K562 (cell line): ENCODE data around the gene DHRS11. TPM values are rescaled to one million over a fixed set of nuclear protein-coding genes. Genes with fewer than 3 reads are reported as not detected.

Experiments used
- ATAC-seq: fragments of 200-7000 bp; cut with Tn5 transposase; 3 replicates; pipeline ENCODE4 v1.9.1; 2020; ENCODE audit warnings: moderate library complexity
- BruUV-seq: library from RNA; stranded (reverse); fragments of 400-500 nt; replicated peaks from 2 replicates; lab custom pipeline; 2021; lab: Mats Ljungman, UMichigan
- CTCF ChIA-PET: fragments of 300-600 bp; formaldehyde crosslinking; extraction: SDS; loops from one replicate; lab custom pipeline; 2021; ENCODE audit warnings: low intra/inter-chr PET ratio; lab: Yijun Ruan, JAX
- POLR2A ChIA-PET: fragments of 300-600, 350-650 bp; sonication (Branson Sonifier 250); formaldehyde crosslinking; extraction: SDS; loops from one replicate; lab custom pipeline; 2021; ENCODE audit warnings: antibody characterized with exemption, inconsistent platforms; lab: Yijun Ruan, JAX
- DNase-seq, 4 experiments: peaks; one replicate each; pipeline versions ENCODE4 v3.0.0 to v3.0.0-alpha.2; 2011 to 2018; ENCODE audit warnings: low spot score in 3 of 4, mixed read lengths in 3 of 4; ENCODE audit errors: extremely low read depth in 1 of 4
- FAIRE-seq: peaks from 2 replicates; lab custom pipeline; 2011; peaks lifted over from hg19 to GRCh38; lab: Jason Lieb, UNC
- H2AFZ ChIP-seq: 2 replicates; pipeline ENCODE4 v1.6.0; 2011; ENCODE audit warnings: low read depth, low read length, control low read depth, inconsistent platforms
- H3K27ac ChIP-seq: fragments of 200-600 bp; 3 replicates; pipeline ENCODE4 v1.8.0; 2011; ENCODE audit warnings: low read depth, mild to moderate bottlenecking, control low read depth, inconsistent platforms, low read length, moderate library complexity, mixed read lengths; ENCODE audit errors: extremely low read depth
- H3K27me3 ChIP-seq, 2 experiments: fragments of 300-600 bp in 1 of 2; 2 replicates in 1 of 2; 3 replicates in 1 of 2; pipeline versions ENCODE4 v1.6.0 to v1.8.0; 2011; ENCODE audit warnings: inconsistent platforms in 2 of 2, low read length in 2 of 2, mild to moderate bottlenecking in 1 of 2, mixed read lengths in 1 of 2, moderate library complexity in 1 of 2; ENCODE audit not compliant: control insufficient read depth in 2 of 2, insufficient read depth in 2 of 2
- H3K36me3 ChIP-seq: fragments of 300-600 bp; 3 replicates; pipeline ENCODE4 v1.8.0; 2011; ENCODE audit warnings: mild to moderate bottlenecking, low read length, inconsistent platforms; ENCODE audit not compliant: control insufficient read depth, insufficient read depth
- H3K4me1 ChIP-seq, 2 experiments: fragments of 200-600 bp in 1 of 2; replicated peaks in 1 of 2; 2 replicates in 1 of 2; 3 replicates in 1 of 2; pipeline versions ENCODE4 v1.5.1 to v1.8.0; 2011; ENCODE audit warnings: inconsistent platforms in 2 of 2, low read length in 2 of 2, mild to moderate bottlenecking in 1 of 2, mixed read lengths in 1 of 2, moderate library complexity in 1 of 2; ENCODE audit not compliant: control insufficient read depth in 2 of 2, insufficient read depth in 2 of 2
- H3K4me2 ChIP-seq: 2 replicates; pipeline ENCODE4 v1.6.1; 2011; ENCODE audit warnings: low read length, control low read depth, inconsistent platforms, mixed read lengths; ENCODE audit not compliant: insufficient read depth
- H3K4me3 ChIP-seq: fragments of 200-600 bp; sonication (generic), shearing (Covaris generic); 2 replicates; pipeline ENCODE4 v1.5.1; 2016; ENCODE audit warnings: control low read depth, inconsistent platforms
- H3K79me2 ChIP-seq: fragments of 200-600 bp; 3 replicates; pipeline ENCODE4 v1.8.0; 2011; ENCODE audit warnings: low read length, inconsistent platforms; ENCODE audit not compliant: control insufficient read depth, insufficient read depth
- H3K9ac ChIP-seq, 2 experiments: 2 replicates each; pipeline versions ENCODE4 v1.6.0 to v1.6.1; 2011; ENCODE audit warnings: low read depth in 2 of 2, low read length in 2 of 2, control low read depth in 1 of 2, inconsistent platforms in 1 of 2, mild to moderate bottlenecking in 1 of 2, mixed read lengths in 1 of 2; ENCODE audit not compliant: insufficient read depth in 1 of 2
- H3K9me1 ChIP-seq: one replicate; pipeline ENCODE4 v1.6.0; 2011; ENCODE audit warnings: inconsistent platforms, mild to moderate bottlenecking, low read length, moderate library complexity; ENCODE audit not compliant: control insufficient read depth, insufficient read depth
- H3K9me3 ChIP-seq: replicated peaks from 2 replicates; pipeline ENCODE4 v1.5.1; 2011; ENCODE audit warnings: low read depth, low read length, inconsistent platforms; ENCODE audit not compliant: control insufficient read depth, insufficient read depth
- H4K20me1 ChIP-seq: replicated peaks from 2 replicates; pipeline ENCODE4 v1.6.1; 2011; ENCODE audit warnings: low read length, inconsistent platforms, mixed read lengths; ENCODE audit not compliant: control insufficient read depth, insufficient read depth
- ARNT ChIP-seq, 2 experiments: fragments of 450-650 bp; IDR thresholded peaks; 2 replicates each; pipeline ENCODE4 v1.6.1; 2016; ENCODE audit warnings: mild to moderate bottlenecking in 1 of 2
- DDX20 ChIP-seq: fragments of 450-650 bp; IDR thresholded peaks from 2 replicates; pipeline ENCODE4 v1.6.1; 2016; ENCODE audit warnings: missing genetic modification characterization, low read depth, mild to moderate bottlenecking, missing compliant biosample characterization, moderate library complexity
- ESRRA ChIP-seq: fragments of 450-650 bp; IDR thresholded peaks from 2 replicates; pipeline ENCODE4 v1.6.1; 2014; ENCODE audit warnings: low read depth, mild to moderate bottlenecking, moderate library complexity, borderline replicate concordance
- ETV1 ChIP-seq: fragments of 450-650 bp; conservative IDR thresholded peaks from 2 replicates; pipeline ENCODE4 v1.6.1; 2016; ENCODE audit warnings: missing genetic modification characterization, control low read depth, low read depth, missing compliant biosample characterization
- FUS ChIP-seq: fragments of 200-400 bp; formaldehyde crosslinking; optimal IDR thresholded peaks from 2 replicates; pipeline ENCODE3; 2017; ENCODE audit warnings: low read depth, low read length
- ILK ChIP-seq: fragments of 450-650 bp; IDR thresholded peaks from 2 replicates; pipeline ENCODE4 v1.6.1; 2016; ENCODE audit warnings: missing genetic modification characterization, low read depth, mild to moderate bottlenecking, missing compliant biosample characterization, moderate library complexity, borderline replicate concordance
- PHB2 ChIP-seq: fragments of 450-650 bp; IDR thresholded peaks from 2 replicates; pipeline ENCODE4 v1.6.1; 2017; ENCODE audit warnings: low read depth
- POLR2AphosphoS5 ChIP-seq: IDR thresholded peaks from 2 replicates; pipeline ENCODE4 v1.6.1; 2011; ENCODE audit warnings: mild to moderate bottlenecking, low read depth, low read length, moderate library complexity; ENCODE audit not compliant: control insufficient read depth, insufficient read depth
- RBM39 ChIP-seq: fragments of 200-400 bp; formaldehyde crosslinking; optimal IDR thresholded peaks from 2 replicates; pipeline ENCODE3; 2018; ENCODE audit warnings: low read depth, low read length
- ZNF507 ChIP-seq: conservative IDR thresholded peaks from 2 replicates; pipeline ENCODE4 v1.6.1; 2017; ENCODE audit warnings: missing genetic modification characterization, missing compliant biosample characterization
- WGBS: fragments of 100-300 bp; shearing (Covaris generic); methylation state at CpG from one replicate; pipeline ENCODE4 v1.1.6; 2016; ENCODE audit warnings: low coverage, mixed read lengths; ENCODE audit not compliant: insufficient coverage; ENCODE audit errors: missing lambda C conversion rate; 5-methylcytosine and 5-hydroxymethylcytosine counted together
- in situ Hi-C: fragments of 300-500 bp; cut with MboI; formaldehyde crosslinking; loops from 4 replicates; pipeline ENCODE4 v1.15.0; 2018; ENCODE audit warnings: inconsistent platforms, mixed read lengths
- intact Hi-C: fragments of 100-400 bp; cut with micrococcal nuclease; formaldehyde crosslinking; loops from 2 replicates; pipeline ENCODE4 v1.14.2; 2022
- polyA plus RNA-seq, 8 experiments: library from polyadenylated mRNA; depleted of rRNA in 4 of 8; stranded (reverse) in 5 of 8; unstranded in 3 of 8; fragments of >200 nt; fragmentation: Nextera tagmentation in 2 of 8; fragmentation: Illumina TruSeq in 1 of 8; extraction: Ambion mirVana in 2 of 8; extraction: Trizol in 1 of 8; gene quantifications; 2 replicates each; pipeline versions ENCODE4 v1.2.1 to v1.2.3, GENCODE V29; 2011 to 2014; ENCODE audit warnings: inconsistent platforms in 1 of 8, missing spikeins in 1 of 8
- total RNA-seq, 7 experiments: library from RNA; depleted of rRNA in 6 of 7; stranded (reverse); fragments of >200 nt in 6 of 7; fragmentation: Illumina TruSeq in 2 of 7; extraction: Trizol in 2 of 7; gene quantifications; 2 replicates each; pipeline versions ENCODE4 v1.2.1 to v1.2.3, GENCODE V29; 2011 to 2021; ENCODE audit warnings: low replicate concordance in 1 of 7

The DHRS11 gene
- total and polyA plus RNA-seq, 9 of the 15 experiments (the other 6 are each of a cell fraction or from before 2014, with no cell fraction given): 15.2 to 123 (median 59.8) TPM

GRCh38 chr17:36641877-36642845 lies 50.5 kb downstream of the DHRS11 start:
- Histone ChIP-seq H3K4me1 (peaks cover 0 to 10% of the 10 kb centered on the region in 2 experiments; a peak in 2 of 5 replicates), H3K4me2 (no peak overlapping the region), H3K9me3 (no peaks in the 10 kb centered on the region), H3K27ac (no peak overlapping the region), H3K79me2 (no peaks in the 10 kb centered on the region), H3K9ac (no peak overlapping the region), H3K27me3 (peaks cover 53 to 79% of the 10 kb centered on the region in 2 experiments), H3K36me3 (no peaks in the 10 kb centered on the region), H3K4me3 (no peak overlapping the region), H2AFZ (no peak overlapping the region), H3K9me1 (no peaks in the 10 kb centered on the region), H4K20me1 (0 out of 2 replicates have a peak, but pooled peaks cover 13% of the 10 kb centered on the region)
- BruUV-seq: no TSS peak
- 8% methylated on average over 30 of the region's 64 CpGs for WGBS
- ChIA-PET CTCF (no interaction called here), POLR2A (interaction anchor here (0.5 to 1.4 kb wide), 2 partner anchors 8 to 101 kb away, joined by 3 read pairs; no protein-coding TSS in a partner anchor)
- intact Hi-C loops (no loop called here), in situ Hi-C loops (no loop called here)
- FAIRE-seq (no peak), ATAC-seq (no peak), DNase-seq (no peak)
- TF ChIP-seq ILK (tag) (no peak), PHB2 (no peak), POLR2AphosphoS5 (no peak), ARNT (IDR thresholded peaks at IDR 0.05) (no peak), FUS (no peak), ETV1 (tag) (no peak), ZNF507 (tag) (no peak), ESRRA (no peak), DDX20 (no peak), RBM39 (no peak)
